NCI-H2171 (cell line): Measurements from ENCODE around the gene JAK2.
"Not testable (repeated sequence)": the region's sequence is repeated elsewhere in the genome, so short reads cannot be mapped to it uniquely, and the experiment has no call there.

Experiments
- DNase-seq: peaks from one replicate; lab custom pipeline; 2025; lab: John Stamatoyannopoulos, UW

Gene JAK2

DNA sequence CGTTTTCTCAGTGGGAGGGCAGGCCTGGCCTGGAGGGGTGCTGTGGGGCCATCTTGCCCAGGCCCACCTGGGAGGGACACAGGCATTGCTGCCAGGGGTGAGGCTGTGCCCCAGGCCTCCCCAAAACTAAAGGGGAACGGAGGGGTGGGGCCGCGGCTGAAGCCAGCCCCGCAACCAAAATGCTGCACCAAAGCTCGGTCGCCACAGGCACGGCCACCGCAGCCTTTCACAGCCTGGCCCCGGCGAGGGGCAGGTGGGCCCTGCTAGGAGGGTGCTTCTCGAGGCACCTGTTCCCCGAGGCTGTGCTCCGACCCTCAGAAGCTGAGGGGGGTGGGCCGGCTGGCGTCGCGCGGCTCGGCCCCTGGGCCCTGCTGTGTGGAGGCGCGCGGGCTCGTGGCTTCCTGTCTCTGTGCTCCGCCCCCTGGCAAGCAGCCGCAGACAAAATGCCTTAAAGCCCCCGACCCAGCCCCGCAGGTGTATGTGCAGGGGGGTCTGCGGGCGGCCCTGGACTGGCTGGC is 57.6 kb downstream of the JAK2 start:
- DNase-seq: no peak

DNA sequence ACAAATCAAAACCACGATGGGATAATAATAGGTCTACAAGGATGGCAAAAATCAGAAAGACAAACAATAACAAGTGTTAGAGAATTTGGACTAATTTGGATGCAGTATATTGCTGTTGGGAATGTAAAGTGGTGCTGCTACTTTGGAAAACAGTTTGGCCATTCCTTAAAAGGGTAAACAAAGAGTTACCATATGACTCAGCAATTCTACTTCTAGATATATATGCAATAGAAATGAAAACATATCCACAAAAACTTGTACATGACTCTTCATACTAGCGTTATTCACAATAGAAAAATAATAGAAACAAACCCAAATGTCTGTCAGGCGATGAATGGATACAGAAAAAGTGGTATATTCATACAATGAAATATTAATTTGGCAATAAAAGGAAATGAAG is 58.3 kb downstream of the JAK2 start:
- no peak for DNase-seq

DNA sequence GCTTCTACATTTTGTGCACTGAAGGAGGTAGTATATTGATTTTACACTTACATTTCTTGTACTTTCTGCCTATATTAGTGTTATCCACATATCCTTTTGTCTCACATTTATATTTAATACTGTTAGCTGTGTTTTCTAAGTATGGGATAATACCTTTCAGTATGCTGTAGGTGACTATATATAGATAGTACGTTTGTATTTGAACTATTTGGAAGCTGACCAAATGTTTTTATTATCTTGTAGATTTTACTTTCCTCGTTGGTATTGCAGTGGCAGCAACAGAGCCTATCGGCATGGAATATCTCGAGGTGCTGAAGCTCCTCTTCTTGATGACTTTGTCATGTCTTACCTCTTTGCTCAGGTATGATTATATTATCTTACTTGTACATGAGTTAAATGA is 59.1 kb downstream of the JAK2 start:
- DNase-seq: no peak

DNA sequence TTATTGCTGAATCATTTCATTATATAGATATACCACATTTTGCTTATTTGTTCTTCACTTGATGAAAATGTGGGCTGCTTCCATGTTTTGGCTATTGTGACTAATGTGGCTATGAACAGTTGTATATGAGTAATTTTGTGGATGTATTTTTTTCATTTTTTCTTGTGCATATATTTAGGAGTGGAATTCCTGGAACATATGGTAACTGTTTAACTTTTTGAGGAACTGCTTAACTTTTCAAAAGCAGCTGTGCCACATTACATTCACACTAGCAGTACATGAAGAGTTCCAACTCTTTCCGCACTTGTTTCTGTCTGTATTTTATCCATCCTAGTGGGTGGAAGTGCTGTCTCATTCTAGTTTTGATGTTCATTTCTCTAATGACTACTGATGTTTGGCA is 67.8 kb downstream of the JAK2 start:
- DNase-seq: no peak

DNA sequence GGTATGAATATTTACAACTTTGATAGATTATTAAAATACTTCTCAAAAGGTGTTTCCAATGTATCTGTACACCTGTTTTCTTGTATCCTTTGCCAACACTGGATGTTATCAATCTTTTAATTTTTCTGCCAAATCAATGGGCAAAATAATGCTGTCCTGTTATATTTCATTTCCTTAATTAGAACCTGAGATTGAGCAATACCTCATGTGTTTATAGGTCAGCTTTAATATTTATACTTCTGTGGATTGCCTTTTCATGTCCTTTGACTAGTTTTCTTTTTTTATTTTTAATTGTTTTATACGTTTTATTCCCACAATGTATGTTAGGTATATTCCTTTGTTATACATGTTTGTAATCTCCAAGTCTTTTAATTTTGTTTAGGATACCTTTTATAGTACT is 77.6 kb downstream of the JAK2 start:
- no peak for DNase-seq

DNA sequence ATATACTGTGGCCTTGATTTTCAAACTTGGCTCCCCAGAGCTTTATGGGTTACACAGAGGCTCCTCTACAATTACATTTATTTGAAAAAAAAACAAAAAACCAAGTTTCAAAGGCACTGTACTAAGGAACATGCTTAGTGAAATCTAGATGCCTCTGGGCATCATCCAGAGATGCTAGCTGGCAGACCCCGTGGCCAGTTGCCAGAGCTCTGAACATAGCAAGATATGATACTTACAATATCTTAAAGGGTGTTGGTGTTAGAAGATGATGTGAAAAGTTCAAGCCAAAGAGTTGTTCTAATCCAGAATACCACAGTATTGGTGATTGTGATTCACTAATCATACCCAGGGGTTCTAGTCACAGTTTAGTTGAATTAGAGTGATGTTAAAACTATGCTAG is 87.8 kb downstream of the JAK2 start:
- no peak for DNase-seq

DNA sequence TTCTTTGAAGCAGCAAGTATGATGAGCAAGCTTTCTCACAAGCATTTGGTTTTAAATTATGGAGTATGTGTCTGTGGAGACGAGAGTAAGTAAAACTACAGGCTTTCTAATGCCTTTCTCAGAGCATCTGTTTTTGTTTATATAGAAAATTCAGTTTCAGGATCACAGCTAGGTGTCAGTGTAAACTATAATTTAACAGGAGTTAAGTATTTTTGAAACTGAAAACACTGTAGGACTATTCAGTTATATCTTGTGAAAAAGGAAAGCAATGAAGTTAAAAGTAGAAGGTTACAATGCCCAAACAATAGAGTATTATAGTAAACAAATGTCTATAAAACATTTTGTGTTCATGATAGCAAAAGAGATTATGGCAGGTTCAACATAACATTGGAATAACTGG is 88.6 kb downstream of the JAK2 start:
- no peak for DNase-seq

DNA sequence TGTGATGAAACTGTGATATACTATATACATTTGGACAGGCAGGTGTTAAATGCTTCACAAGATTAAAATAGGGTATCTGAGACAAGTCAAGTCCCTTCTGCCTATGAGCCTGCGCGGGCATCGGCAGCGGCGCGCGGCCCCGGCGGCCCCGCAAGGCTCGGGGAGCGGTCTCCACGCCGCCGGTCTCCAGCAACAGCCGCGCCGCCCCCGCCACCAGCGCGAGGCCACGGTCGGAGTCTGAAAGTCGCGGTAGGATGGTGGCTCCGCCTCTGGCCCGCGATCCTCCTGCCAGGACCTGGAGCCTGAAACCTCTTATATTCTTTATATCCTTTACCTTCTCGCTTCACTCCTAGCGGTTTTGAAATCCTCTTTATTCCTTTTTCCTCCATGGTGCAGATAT is 100.9 kb downstream of the JAK2 start:
- no peak for DNase-seq

DNA sequence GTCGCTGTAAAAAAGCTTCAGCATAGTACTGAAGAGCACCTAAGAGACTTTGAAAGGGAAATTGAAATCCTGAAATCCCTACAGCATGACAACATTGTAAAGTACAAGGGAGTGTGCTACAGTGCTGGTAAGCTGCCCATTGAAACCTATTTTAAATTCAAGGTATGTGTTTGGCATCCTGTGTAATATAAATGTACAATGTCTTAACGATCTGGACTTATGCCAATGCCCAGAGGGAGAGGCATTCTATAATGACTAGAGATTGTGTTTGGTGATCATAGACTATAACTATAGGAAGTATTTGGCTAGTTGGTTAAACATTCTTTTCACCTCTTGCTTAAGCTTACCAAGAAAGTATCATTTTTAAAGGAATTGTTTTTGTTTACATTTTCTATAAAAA is 104.7 kb downstream of the JAK2 start:
- no peak for DNase-seq

DNA sequence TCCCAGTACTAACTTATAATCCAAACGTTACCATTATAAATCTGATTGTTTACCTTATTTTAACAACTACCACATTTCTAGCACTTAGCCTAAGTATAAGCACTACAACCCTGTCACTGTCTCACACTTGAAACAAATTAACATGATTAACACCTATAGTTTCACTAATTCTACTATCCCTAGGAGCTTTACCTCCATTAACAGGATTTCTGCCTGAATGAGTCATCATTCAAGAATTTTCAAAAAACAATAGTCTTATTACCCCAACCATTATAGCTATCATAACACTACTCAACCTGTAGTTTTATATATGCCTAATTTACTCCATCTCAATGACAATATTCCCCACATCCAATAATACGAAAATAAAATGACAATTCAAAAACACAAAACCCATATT is 110.7 kb downstream of the JAK2 start:
- DNase-seq: no peak

DNA sequence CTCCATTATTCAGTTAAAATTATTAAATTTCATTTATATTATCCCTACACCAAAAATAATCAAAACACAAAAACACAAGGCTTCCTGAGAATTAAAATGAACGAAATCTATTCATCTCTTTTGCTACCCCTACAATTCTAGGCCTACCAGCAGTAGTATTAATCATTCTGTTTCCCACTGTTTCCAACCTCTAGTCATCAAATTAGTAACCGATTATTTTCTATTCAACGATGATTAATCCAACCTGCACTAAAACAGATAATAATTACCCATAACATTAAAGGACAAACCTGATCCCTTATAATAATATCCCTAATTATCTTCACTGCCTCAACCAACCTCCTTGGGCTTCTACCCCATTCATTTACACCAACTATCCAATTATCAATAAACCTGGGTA is 114.4 kb downstream of the JAK2 start:
- DNase-seq: no peak

DNA sequence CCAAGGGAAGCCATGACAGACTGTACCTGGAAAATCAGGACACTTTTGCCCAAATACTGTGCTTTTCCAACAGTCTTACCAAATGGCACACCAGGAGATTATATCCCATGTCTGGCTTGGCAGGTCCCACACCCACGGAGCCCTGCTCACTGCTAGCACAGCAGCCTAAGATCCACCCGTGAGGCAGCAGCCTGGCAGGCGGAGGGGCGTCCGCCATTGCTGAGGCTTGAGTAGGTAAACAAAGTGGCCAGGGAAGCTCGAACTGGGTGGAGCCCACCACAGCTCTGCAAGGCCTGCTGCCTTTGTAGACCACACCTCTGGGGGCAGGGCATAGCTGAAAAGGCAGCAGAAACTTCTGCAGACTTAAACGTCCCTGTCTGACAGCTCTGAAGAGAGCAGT is 116.1 kb downstream of the JAK2 start:
- not testable (repeated sequence) for DNase-seq

DNA sequence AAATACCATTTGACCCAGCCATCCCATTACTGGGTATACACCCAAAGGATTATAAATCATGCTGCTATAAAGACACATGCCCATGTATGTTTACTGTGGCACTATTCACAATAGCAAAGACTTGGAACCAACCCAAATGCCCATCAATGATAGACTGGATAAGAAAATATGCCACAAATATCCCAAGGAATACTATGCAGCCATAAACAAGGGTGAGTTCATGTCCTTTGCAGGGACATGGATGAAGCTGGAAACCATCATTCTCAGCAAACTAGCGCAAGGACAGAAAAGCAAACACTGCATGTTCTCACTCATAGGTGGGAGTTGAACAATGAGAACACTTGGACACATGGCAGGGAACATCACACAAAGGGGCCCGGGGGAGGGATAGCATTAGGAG is 121.4 kb downstream of the JAK2 start:
- not testable (repeated sequence) for DNase-seq

DNA sequence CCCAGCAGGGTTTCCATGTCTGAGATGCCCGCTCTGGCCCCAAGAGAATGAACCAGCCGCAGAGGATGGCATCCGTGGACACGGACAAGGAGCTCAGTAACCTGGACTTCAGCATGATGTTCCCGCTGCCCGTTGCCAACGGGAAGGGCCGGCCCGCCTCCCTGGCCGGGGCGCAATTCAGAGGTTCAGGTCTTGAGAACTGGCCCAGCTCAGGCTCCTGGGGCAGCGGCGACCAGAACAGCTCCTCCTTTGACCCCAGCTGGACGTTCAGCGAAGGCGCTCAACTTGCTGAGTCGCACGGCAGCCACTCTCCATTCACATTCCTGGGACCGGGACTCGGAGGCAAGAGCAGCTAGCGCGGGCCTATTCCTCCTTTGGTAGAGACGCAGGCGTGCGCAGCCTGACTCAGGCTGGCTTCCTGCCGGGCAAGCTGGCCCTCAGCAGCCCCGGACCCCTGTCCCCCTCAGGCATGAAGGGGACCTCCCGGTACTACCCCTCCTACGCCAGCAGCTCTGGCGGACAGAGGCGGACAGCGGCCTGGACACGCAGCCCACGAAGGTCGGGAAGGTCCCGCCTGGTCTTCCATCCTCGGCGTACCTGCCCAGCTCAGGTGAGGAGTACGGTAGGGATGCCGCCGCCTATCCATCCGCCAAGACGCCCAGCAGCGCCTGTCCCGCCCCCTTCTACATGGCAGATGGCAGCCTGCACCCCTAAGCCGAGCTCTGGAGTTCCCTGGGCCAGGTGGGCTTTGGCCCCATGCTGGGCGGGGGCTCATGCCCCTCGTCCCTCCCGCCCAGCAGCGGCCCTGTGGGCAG is 126.0 kb downstream of the JAK2 start:
- no peak for DNase-seq

DNA sequence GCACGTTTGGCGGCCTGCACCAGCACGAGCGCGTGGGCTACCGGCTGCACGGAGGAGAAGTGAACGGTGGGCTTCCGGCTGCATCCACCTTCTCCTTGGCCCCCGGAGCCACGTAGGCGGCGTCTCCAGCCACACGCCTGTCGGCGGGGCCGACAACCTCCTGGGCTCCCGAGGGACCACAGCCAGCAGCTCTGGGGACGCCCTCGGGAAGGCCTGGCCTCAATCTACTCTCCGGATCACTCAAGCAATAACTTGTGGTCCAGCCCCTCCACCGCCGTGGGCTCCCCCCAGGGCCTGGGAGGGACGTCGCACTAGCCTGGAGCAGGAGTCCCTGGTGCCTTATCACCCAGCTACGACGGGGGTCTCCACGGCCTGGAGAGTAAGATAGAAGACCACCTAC is 126.6 kb downstream of the JAK2 start:
- DNase-seq: no peak

DNA sequence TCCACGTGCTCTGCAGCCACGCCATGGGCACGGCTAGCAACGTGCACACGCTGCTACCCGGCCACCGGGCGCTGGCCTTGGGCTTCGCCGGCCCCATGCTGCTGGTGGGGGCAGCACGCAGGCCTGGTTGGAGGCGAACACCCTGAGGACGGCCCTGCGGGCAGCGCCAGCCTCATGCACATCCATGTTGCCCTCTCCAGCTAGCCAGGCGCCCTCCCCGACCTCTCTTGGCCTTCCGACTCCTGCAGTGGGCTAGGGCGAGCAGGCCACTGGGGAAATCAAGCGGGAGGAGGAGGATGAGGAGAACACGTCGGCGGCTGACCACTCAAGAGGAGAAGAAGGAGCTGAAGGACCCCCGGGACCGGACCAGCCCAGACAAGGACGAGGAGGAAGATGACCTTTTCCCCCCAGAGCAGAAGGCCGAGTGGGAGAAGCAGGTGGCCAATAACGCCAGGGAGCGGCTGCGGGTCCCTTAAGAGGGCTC is 127.1 kb downstream of the JAK2 start:
- no peak for DNase-seq

DNA sequence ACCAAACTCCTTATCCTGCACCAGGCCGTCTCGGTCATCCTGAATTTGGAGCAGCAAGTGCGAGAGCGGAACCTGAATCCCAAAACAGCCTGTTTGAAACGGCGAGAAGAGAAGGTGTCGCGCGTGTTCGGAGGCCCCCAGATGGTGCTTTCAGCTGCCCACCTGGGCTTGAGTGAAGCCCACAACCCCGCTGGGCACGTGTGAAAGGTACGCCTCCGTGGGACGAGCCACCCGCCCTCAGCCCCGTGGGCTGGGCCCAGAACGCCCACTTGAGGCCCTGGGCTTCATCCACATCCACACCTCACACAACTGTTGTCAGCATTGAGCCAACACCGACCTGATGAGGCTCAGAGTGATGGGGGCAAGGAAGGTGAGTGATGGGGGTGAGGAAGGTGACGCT is 127.6 kb downstream of the JAK2 start:
- DNase-seq: no peak

DNA sequence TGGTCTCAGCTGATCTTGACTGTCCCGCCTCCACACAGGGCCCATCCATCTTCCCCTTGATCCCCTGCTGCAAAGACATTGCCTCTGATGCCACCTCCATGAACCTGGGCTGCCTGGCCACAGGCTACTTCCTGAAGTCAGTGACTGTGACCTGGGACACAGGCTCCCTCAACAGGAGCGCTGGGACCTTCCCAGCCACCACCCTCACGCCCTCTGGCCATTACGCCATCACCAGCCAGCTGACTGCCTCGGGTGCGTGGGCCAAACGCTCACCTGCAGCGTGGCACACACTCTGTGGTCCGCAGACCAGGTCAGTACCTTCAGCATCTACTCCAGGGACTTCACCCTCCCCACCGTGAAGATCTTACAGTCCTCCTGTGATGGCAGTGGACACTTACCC is 128.5 kb downstream of the JAK2 start:
- no peak for DNase-seq

DNA sequence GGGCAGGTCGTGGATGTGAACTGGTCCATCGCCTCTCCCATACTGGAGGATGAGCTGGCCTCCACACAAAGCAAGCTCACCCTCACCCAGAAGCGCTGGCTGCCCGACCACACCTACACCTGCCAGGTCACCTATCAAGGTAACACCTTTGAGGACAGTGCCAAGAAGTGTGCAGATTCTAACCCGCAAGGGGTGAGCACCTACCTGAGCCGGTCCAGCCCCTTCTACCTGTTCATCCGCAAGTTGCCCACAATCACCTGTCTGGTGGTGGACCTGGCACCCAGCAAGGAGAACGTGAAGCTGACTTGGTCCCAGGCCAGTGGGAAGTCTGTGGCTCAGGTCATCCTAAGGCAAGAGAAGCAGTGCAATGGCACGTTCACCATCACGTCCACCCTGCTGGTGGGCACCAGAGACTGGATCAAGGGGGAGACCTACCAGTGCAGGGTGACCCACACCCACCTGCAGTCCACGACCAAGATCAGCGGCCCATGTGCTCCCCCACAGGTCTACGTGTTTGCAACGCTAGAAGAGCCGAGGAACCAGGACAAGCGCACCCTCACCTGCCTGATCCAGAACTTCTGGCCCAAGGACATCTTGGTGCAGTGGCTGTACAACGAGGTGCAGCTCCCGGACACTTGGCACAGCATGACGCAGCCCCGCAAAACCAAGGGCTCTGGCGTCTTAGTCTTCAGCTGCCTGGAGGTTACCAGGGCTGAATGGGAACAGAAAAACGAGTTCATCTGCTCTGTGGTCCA is 129.1 kb downstream of the JAK2 start:
- no peak for DNase-seq

DNA sequence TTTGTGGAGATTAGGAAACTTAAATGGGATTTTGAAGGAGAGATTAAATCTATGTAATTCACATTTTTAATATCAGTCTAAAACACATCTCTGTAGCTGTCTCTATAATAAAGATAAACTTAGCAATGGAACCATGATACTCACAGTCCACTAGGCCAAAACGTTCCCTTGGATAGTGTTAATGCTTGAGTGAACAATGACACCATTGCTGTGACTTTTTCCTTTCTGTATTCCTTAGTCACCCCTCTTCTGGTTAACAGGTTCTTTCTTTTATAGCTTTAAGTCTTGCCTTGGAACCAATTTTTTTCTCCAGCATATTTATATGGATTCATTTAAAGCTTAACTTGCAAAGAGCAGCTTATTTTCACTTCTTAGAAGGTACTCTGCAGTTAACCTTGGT is 137.0 kb downstream of the JAK2 start:
- no peak for DNase-seq

DNA sequence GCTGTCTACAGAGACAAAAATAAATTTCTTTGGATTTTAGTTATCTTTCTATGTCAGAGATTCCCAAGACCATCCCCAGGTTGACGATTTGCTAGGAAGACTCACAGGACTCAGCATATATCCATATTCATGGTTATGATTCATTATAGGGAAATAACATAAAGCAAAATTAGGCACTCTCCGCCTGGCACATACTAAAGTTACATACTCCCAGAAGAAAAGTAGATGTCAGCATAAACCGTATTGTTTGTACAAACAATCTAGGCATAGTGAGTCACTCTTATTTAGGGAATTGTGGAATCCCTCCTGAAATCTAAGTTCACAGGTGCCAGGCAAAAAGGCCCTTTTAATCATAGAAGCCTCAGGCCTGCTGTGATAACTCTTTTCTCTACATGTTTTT is 137.4 kb downstream of the JAK2 start:
- DNase-seq: no peak

DNA sequence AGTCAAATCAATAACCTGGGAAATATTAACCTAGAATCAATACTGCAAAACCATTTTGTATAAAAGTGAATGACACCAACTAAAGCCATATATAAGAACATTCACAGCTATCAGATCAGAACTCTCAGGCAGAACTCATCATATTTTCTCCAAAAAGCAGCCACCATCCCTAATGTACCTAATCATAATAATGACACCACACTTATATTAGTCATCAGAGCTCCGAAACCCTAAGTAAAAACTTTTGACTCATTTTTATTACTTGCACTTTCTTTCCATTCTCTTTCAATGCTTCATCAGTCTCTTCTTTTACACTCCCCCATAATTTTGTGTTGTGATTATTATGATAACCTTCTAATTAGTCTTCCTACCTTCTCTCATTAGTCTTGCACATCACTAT is 155.1 kb downstream of the JAK2 start:
- DNase-seq: no peak

DNA sequence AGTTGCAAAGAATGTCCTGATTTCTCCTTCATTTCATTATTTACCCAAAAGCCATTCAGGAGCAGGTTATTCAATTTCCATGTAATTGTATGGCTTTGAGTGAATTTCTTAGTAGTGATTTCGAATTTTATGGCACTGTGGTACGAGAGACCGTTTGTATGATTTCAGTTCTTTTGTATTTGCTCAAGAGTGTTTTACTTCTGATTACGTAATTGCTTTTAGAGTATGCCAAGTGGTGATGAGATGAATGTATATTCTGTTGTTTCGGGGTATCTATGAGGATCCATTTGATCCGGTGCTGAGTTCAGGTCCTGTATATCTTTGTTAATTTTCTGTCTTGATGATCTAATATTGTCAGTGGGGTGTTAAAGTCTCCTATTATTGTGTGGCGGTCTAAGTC is 159.1 kb downstream of the JAK2 start:
- DNase-seq: no peak
